AG09309 (cell line): ENCODE measurements around the gene KRT77.

Source experiments
- DNase-seq: peaks from one replicate; pipeline ENCODE4 v3.0.0-alpha.2; 2010; ENCODE audit warnings: low read depth
- H3K4me3 ChIP-seq: 2 replicates; pipeline ENCODE4 v1.5.1; 2011; ENCODE audit warnings: mild to moderate bottlenecking, low read depth, low read length, moderate library complexity; ENCODE audit not compliant: control insufficient read depth
- CTCF ChIP-seq: IDR thresholded peaks from 2 replicates; pipeline ENCODE4 v1.5.1; 2011; ENCODE audit warnings: mild to moderate bottlenecking, low read depth, low read length, inconsistent platforms; ENCODE audit not compliant: insufficient read depth, control insufficient read depth; ENCODE audit errors: missing control alignments

Gene KRT77

DNA sequence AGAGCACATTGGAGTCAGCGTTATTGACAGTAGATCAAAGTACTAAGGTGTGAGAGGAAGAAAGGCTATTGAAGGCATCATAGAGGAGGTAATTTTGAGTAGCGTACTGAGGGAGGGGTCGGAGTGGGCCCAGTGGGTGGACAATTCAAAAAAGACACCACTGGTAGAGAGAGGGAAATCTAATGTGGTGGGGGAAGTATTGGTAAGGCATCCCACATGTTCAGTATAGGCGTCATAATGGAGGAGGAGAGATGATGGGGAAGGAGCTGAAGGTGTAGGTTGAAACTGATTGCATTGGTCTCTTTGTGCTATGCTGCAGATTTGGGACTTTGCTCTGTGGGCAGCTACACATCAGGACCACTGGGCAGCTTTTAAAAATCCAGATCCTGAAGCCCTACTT, 23.7 kb upstream of the KRT77 start:
- no peak for TF ChIP-seq CTCF
- no peak overlapping the region for H3K4me3 ChIP-seq
- DNase-seq: no peak

DNA sequence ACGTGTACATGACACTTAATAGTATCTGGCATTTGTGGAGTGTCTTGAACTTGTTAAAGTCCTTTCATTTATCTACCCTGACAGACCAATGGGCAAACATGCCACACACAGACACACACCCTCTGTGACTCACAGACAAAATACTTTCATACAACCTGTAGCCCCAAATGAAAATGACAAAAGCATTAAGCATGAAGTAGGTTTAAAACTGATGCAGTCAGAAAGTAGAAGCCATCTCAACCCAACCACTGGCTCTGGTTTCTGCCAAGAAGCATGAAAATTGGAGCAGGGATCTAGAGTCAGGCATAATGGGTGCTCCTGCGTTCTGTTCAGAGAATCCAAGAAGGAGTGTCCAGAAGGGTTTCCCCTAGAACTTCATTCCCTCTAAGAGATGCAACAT, 23.1 kb upstream of the KRT77 start:
- DNase-seq: no peak
- TF ChIP-seq CTCF: no peak

DNA sequence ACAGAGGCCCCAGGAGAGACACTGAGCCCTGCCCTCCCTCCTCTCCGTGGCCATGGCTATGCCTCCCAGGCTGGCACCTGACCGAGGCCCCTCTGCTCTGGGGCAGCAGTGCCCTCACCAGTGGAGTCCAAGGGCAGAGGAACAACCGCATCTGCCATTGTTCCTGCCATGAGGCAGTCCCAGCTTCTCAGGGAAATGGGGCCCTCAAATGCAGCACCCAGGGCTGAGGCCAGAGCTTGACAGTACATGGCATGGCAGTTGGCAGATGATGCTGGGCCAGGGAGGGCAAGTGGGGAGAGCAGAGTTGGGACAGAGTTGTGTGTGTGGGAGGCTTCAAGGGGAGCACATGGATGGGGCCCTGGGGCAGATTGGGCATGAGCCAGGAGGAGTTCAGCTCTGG, 21.1 kb upstream of the KRT77 start:
- no peak overlapping the region for H3K4me3 ChIP-seq
- DNase-seq: no peak
- no peak for TF ChIP-seq CTCF

More for the DNA sequence above, 23.1 kb upstream of the KRT77 start:
- H3K4me3 ChIP-seq: no peak overlapping the region

GRCh38 chr12:52722680-52723079, 19.4 kb upstream of the KRT77 start:
- no peak for DNase-seq
- H3K4me3 ChIP-seq: no peak overlapping the region
- no peak for TF ChIP-seq CTCF

DNA sequence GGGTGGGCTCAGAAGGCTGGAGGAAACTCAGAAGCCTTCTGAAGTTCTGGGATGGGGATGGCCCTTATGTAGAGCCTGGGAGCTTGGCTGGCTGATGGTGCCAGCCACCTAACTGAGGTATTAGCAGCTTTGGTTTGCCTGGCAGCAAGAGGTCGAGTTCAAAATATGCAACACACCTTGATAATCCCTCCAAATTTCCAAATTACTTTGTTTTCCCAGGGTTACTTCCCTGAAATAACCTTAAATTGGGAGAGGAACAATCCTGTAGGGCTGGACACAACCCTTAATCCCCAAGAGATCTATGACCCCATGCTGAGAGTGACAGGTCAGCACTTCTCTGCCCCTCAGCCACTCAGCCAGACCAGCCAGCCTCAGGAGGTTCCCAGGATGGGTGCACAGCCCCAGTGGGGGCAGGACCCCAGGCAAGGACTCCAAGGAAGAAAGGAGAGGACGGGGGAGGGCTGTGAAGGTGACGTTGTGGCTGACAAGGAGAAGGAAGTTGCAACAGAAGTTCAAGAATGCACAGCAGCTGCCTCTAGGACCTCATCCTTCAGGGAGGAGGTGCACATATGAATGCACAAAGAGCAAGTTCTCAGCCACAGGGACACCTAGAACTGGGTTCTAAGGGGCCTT, 18.6 kb upstream of the KRT77 start:
- H3K4me3 ChIP-seq: no peak overlapping the region
- DNase-seq: no peak
- no peak for TF ChIP-seq CTCF

DNA sequence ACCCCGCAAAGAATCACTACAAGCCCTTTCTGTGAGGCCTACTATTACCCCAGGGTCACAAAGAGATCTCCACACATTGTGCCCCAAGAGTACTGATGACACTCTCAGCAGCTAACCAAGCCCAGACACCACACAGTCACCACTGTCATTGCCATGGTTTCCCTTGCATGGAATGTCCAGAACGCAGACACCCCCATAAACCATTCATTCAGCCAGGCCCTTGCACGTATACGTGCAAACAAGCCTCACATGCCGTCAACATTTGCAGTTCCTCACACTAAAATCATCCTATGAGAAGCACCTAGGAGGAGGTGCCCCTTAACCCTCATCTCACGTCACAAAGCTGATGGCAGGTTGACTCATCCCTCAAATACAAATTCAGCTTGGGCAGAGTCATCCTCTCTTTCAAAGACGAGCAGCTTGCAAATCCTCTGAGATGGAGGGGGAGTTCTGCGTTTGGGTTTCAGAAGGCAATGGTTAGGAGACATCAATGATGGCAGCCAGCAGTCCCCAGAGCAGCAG, 17.1 kb upstream of the KRT77 start:
- no peak for TF ChIP-seq CTCF
- no peak overlapping the region for H3K4me3 ChIP-seq
- DNase-seq: no peak
